AG09319 (cell line): ENCODE results near the gene NSG1.

Experiments used
- DNase-seq: peaks from one replicate; pipeline ENCODE4 v3.0.0-alpha.2; 2010; ENCODE audit warnings: low read depth; ENCODE audit errors: extremely low read depth
- CTCF ChIP-seq: IDR thresholded peaks from 2 replicates; pipeline ENCODE4 v1.5.1; 2011; ENCODE audit warnings: low read depth, mild to moderate bottlenecking, inconsistent platforms, low read length, moderate library complexity

NSG1 gene

GRCh38 chr4:4427886-4428285, 41.0 kb downstream of the NSG1 start:
- no peak for TF ChIP-seq CTCF
- no peak for DNase-seq

DNA sequence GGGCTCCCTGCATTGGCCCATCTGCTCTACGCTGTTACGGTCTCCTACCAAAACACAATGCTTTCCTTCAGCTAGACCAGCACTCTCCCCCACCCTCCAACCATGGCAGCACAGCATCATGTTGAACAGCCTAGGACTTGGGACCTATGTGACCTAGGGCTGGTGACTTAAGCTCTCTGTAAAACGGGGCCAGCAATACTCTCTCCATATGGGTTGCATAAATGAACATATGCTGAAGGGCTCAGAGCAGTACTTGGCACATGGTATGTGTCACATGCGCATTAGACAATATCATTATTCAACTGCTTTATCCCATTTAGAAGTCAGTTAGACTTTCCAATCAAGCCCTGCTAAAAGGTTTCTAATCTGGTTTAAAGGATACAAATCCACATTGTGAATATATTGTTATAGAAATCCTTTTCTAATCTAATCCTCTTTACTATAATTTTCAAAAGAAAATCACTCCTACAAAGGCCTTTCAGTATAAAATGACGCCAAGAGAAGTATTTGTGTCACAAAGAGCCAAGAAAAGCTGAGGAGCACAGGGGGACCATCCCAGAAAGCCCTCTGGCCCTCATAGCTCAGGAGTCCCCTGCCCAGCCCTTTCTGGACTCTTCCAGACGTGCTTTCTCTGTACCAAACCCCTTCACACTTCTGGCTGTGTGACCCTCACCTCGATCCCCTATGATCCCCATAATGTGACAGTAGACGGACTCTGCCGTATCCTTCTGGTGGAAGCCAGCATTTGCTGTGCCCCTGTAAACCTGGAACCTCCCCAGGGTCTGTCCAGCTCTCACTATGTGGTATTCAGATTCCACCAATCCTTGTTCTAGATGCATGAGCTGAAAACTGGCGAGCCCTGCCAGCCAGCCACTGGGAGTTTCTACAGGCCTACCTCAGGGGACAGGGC, 42.3 kb downstream of the NSG1 start:
- no peak for TF ChIP-seq CTCF
- no peak for DNase-seq

- TF ChIP-seq CTCF = peak; percentile 74
- peak; percentile 52 for DNase-seq
Measured at GRCh38 chr4:4430492-4431195, 43.7 kb downstream of the NSG1 start.

GRCh38 chr4:4432341-4433125, 45.6 kb downstream of the NSG1 start:
- TF ChIP-seq CTCF = no peak
- no peak for DNase-seq

- TF ChIP-seq CTCF = no peak
- no peak for DNase-seq
Measured at GRCh38 chr4:4433941-4434340, 47.0 kb downstream of the NSG1 start.

DNA sequence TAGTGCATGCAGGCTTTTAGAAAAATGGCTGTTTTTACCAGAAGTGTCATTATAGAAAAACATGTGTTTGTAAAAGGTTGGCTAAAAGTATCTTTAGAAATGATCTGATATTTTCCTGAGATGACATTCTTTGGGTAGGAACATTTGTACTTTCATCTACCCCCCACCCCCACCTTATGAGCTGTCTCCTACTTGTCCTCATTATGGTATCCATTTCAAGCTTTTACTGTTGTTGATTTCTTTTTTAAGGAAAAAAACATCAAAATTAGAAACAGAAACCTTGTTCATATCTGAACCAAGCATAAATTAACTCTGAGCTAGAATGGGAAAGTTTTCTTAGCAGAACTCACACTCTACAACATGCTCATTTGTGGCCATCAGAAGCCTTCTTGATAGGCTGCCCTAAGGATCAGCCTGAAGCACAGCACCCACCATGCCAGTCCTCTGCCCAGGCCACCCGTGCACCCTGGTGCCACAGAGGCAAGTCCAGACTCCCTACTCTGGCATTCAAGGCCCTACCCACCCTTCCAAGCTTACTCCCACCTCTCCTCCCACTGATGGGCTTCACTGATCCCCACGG, 49.4 kb downstream of the NSG1 start:
- no peak for TF ChIP-seq CTCF
- DNase-seq = no peak
